ENCODE measurements around the gene CCDC187.

- TF ChIP-seq, protein P1, sequence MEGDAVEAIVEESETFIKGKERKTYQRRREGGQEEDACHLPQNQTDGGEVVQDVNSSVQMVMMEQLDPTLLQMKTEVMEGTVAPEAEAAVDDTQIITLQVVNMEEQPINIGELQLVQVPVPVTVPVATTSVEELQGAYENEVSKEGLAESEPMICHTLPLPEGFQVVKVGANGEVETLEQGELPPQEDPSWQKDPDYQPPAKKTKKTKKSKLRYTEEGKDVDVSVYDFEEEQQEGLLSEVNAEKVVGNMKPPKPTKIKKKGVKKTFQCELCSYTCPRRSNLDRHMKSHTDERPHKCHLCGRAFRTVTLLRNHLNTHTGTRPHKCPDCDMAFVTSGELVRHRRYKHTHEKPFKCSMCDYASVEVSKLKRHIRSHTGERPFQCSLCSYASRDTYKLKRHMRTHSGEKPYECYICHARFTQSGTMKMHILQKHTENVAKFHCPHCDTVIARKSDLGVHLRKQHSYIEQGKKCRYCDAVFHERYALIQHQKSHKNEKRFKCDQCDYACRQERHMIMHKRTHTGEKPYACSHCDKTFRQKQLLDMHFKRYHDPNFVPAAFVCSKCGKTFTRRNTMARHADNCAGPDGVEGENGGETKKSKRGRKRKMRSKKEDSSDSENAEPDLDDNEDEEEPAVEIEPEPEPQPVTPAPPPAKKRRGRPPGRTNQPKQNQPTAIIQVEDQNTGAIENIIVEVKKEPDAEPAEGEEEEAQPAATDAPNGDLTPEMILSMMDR (IDR thresholded peaks at IDR 0.05) = no peak
- no peak for TF ChIP-seq POLR2A (IDR thresholded peaks at IDR 0.05)
These were observed 72.2 kb downstream of the CCDC187 start for GRCh38 chr9:136231478-136232297.

All from body of pancreas (tissue), 4 donors.